Measurements from ENCODE around the gene LRRC75A. TPM values are rescaled to one million over a fixed set of nuclear protein-coding genes. Genes with fewer than 3 reads are reported as not detected.
"Not testable (repeated sequence)": the region's sequence is repeated elsewhere in the genome, so short reads cannot be mapped to it uniquely, and the experiment has no call there.

Gene LRRC75A
- total and polyA plus RNA-seq, 7 experiments from 2014 or later: 0.92 to 5.2 (median 3.3) TPM

DNA sequence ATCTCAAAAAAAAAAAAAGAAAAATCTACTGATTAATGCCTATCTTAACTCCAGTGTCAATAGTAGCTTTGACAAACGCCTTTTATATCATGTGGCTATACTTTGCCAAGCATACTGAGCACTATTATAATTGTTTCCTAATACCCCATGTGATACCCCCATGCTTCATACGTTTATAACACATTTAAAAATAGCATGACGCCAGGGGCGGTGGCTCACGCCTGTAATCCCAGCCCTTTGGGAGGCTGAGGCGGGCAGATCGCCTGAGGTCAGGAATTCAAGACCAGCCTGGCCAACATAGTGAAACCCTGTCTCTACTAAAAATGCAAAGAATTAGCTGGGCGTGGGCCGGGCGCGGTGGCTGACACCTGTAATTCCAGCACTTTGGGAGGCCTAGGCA is 99.5 kb downstream of the LRRC75A start:
- peaks cover 0 to 12% (median 0%) of the 10 kb centered on the region in 5 donors for H3K27me3 Mint-ChIP-seq
- H3K36me3 Mint-ChIP-seq; H3K4me1 Mint-ChIP-seq; H3K4me3 ChIP-seq (ENCODE audit: low read length); H3K9me3 ChIP-seq (ENCODE audit: control insufficient read depth in 2 of 3, low read length in 3 of 3); H3K27me3 ChIP-seq (ENCODE audit: control insufficient read depth in 2 of 2, insufficient read depth in 2 of 2, low read length in 2 of 2); H3K4me3 Mint-ChIP-seq; H3K4me1 ChIP-seq (ENCODE audit: control insufficient read depth in 2 of 2, insufficient read depth in 2 of 2, low read length in 2 of 2); H3K9me3 Mint-ChIP-seq; ATAC-seq; H3K27ac Mint-ChIP-seq; H3K36me3 ChIP-seq (ENCODE audit: control insufficient read depth in 2 of 3, insufficient read depth in 3 of 3, low read length in 3 of 3); POLR2A ChIA-PET; H3K27ac ChIP-seq (ENCODE audit: low read depth, low read length); CTCF ChIA-PET; DNase-seq; intact Hi-C loops (cut with micrococcal nuclease): not testable (repeated sequence)

Other genes starting within 250 kb of the LRRC75A start
- gene CENPV, start 138.7 kb downstream of the LRRC75A start, total RNA-seq: 10 to 100 TPM in 4 of 5 experiments, 1 to 10 TPM in 1; 9.8 to 30.3 (median 21.7) TPM
- gene CENPV, start 138.7 kb downstream of the LRRC75A start, polyA plus RNA-seq: 10 to 100 TPM; 23.1 to 29.2 TPM
- 1,000 to 10,000 TPM in 1 of 5 experiments, 100 to 1,000 TPM in 4; 537 to 1,283 (median 621) TPM for gene UBB, start 111.1 kb downstream of the LRRC75A start, total RNA-seq
- 1,000 to 10,000 TPM; 1,829 to 1,950 TPM for gene UBB, start 111.1 kb downstream of the LRRC75A start, polyA plus RNA-seq
- gene TRPV2, start 76.6 kb downstream of the LRRC75A start, total RNA-seq: 100 to 1,000 TPM in 1 of 5 experiments, 10 to 100 TPM in 4; 66.8 to 141 (median 80.0) TPM
- gene TRPV2, start 76.6 kb downstream of the LRRC75A start, polyA plus RNA-seq: 100 to 1,000 TPM in 1 of 2 donors, 10 to 100 TPM in 1; 78.7 to 104 TPM
- gene ZNF287, start 77.0 kb upstream of the LRRC75A start, total RNA-seq: 10 to 100 TPM in 4 of 5 experiments, 1 to 10 TPM in 1; 9.6 to 18.1 (median 13.4) TPM
- 10 to 100 TPM; 12.9 to 13.5 TPM for gene ZNF287, start 77.0 kb upstream of the LRRC75A start, polyA plus RNA-seq
- gene ZNF624, start 161.7 kb upstream of the LRRC75A start, total RNA-seq: 10 to 100 TPM in 1 of 5 experiments, 1 to 10 TPM in 4; 3.8 to 11.4 (median 6.7) TPM
- gene ZNF624, start 161.7 kb upstream of the LRRC75A start, polyA plus RNA-seq: 1 to 10 TPM; 4.7 to 6.2 TPM
- gene CCDC144A, start 198.0 kb upstream of the LRRC75A start, total RNA-seq: 10 to 100 TPM in 4 of 5 experiments, 1 to 10 TPM in 1; 2.3 to 16.1 (median 12.5) TPM
- 1 to 10 TPM in 1 of 2 donors, under 1 TPM in 1; 0.54 to 1.3 TPM for gene CCDC144A, start 198.0 kb upstream of the LRRC75A start, polyA plus RNA-seq